Amniotic epithelial cell (primary cell): Measurements from ENCODE around the gene SCYL2.
A peak's percentile ranks its signal among the peaks of the same experiment; 100 is the strongest.
"Not testable (repeated sequence)": the region's sequence is repeated elsewhere in the genome, so short reads cannot be mapped to it uniquely, and the experiment has no call there.

Experiments
- DNase-seq: peaks from one replicate; pipeline ENCODE4 v3.0.0-alpha.2; 2010; ENCODE audit warnings: low read depth

The SCYL2 gene, protein sequence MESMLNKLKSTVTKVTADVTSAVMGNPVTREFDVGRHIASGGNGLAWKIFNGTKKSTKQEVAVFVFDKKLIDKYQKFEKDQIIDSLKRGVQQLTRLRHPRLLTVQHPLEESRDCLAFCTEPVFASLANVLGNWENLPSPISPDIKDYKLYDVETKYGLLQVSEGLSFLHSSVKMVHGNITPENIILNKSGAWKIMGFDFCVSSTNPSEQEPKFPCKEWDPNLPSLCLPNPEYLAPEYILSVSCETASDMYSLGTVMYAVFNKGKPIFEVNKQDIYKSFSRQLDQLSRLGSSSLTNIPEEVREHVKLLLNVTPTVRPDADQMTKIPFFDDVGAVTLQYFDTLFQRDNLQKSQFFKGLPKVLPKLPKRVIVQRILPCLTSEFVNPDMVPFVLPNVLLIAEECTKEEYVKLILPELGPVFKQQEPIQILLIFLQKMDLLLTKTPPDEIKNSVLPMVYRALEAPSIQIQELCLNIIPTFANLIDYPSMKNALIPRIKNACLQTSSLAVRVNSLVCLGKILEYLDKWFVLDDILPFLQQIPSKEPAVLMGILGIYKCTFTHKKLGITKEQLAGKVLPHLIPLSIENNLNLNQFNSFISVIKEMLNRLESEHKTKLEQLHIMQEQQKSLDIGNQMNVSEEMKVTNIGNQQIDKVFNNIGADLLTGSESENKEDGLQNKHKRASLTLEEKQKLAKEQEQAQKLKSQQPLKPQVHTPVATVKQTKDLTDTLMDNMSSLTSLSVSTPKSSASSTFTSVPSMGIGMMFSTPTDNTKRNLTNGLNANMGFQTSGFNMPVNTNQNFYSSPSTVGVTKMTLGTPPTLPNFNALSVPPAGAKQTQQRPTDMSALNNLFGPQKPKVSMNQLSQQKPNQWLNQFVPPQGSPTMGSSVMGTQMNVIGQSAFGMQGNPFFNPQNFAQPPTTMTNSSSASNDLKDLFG

DNA sequence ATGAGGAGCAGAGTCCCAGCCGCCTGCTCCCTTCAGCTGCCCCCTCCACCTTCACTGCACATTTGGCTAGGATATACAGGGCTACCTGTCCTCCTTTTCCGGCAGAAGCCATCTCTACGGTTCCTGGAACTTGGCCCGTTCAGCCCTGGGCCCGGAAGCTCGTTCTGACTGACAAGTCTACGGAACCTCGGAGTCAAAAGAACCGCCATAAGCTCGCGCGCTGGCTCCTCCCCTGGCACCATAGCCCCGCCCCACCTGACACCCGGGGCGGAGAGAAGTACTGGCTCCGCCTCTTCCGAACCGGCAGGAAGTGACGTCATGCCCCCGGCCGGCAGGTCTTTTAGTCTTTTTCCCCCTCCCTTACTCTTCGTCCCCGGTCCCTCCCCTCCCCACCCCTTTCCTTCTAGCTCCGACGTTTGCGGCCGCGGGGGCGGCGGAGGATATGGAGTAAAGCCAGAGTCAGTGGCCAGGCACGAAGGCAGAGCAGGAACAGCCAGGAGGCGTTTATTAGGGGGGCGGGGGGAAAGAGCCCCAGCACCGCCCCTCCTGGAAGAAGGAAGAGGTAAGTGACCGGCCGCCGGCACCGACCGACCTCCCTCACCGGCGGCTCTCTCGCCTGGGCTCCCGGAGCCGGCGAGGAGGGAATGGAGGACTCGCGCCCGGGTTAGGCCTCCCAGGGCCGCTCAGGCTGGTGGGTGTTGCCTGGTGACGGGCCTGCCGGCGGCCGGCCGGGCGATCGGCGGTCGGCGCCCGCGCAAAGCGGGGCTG is at the start of gene SCYL2, which contains the start of gene DEPDC4:
TSS of gene SCYL2 (plus strand) at position 343 of the 768 bp plus-strand sequence. CDS start 15,794 bp downstream, outside the sequence.
TSS of gene DEPDC4 (minus strand) at position 245 of the 768 bp plus-strand sequence. CDS start at position 242, 3 bp downstream.
- DNase-seq = peak; percentile 98

DNA sequence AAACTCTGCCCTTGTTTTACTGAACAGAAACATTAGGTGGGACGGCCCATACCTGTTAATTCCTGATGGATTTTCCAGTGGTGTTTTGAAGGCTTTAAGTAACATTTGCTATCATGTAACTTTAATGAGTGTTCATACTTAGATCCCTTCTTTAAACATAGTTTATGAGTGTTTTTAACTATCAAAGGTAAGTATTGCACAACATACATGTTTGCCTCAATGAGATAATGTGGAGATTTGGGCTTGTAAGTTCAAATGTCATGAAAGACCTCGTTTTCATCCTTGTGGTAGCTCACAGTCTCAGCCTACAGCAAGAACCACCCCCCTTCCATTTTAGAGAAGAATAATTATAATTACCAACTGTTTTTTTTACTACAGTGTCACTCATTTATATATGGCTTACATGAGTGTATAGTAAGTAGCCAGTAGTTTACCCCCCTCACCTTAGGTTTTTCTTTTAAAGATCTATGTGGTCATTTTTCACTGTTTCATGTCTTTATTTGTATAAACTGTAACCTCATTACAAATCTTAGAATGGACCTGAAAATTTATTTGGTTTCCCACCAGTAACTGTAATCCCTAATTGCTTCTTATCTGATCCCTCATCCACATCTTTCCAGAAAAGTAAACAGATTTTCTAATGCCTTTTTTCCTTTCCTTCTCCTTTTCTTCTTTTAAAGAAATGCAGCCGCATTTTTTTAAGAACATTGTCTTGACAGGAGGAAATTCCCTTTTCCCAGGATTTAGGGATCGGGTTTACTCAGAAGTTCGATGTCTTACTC is 47.5 kb upstream of the SCYL2 start:
- DNase-seq = no peak

DNA sequence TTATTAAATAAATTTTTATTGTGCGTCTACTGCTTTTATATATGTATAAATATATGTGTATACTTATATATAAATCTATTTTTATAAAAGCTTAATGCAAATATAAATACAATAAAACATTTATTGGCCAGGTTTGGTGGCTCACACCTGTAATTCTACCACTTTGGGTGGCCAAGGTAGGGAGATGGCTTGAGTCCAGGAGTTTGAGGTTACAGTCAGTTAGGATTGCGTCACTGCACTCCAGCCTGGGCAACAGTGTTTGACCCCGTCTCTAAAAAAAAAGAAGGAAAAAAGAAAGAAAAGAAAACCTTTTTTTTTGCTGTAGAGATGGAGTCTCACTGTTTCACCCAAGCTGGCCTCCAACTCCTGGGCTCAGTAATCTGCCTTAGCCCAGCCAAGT is 45.5 kb upstream of the SCYL2 start:
- no peak for DNase-seq

DNA sequence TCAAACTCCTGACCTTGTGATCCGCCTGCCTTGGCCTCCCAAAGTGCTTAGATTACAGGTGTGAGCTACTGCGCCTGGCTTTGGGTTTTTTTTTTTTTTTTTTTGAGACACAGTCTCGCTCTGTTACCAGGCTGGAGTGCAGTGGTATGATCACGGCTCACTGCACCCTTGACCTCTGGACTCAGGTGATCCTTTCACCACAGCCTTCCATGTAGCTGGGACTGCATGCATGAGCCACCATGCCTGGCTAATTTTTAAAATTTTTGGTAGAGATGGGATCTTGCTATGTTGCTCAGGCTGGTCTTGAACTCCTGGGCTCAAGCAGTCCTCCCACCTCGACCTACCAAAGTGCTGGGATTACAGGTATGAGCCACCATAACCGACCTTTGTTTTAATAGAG is 44.8 kb upstream of the SCYL2 start:
- DNase-seq = not testable (repeated sequence)

DNA sequence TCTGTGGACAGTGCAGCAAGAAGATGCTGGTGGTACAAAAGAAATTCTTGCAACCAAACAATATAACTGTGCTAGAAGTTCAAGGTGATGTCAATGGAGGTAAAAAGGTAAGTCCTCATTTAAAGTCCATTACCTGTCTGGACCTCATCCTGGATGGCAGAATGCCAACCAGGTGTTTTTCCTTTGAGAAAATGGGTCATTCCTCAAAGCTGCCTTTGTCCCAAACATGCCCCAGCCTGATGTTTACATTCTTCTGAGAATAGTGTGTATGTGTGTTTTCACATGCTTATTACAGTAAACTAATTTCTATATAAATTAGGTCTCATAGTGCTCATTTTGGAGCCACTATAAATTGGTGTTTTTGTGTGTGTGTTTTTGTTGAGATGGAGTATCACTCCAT is 41.5 kb upstream of the SCYL2 start:
- no peak for DNase-seq

DNA sequence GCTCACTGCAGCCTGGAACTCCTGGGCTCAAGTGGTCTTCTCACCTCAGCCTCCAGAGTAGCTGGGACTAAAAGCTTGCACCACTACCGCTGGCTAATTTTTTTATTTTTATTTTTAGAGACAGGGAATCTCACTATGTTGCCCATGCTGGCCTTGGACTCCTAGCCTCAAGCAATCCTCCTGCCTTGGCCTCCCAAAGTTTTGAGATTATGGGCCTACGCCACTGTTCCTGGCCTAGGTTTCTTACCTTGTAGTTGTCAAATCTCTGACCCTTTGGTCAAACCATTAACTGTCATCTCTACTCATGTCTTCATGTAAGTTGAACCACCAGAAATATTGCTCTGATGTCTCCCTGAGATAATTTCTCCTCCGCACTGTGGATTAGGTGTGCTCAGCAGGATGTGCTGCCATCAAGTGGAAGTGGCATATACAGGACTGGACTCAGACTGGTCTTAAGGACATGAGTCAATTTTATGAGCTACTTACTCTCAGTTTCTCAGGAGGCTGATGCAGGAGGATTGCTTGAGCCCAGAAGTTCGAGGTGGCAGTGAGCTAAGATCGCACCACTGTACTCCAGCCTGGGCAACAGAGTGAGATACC is 37.8 kb upstream of the SCYL2 start:
- peak; percentile 28 for DNase-seq

DNA sequence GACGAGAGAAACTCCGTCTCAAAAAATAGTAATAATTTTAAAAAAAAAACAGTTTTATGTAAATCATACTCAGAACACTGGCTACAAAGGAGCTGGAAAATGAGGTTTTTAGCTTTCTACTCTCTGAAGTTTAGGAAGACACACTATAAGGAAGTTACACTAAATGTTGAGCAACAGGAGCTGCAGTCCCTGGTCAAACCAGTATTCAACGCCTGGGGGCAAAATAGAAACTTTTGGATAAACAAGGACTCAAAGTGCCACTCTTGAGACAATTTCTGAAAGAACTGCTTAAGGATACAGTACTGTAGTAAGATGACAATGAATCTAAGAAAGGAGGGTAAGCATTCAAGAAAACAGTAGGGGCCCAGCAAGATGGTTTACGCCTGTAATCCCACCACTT is 37.1 kb upstream of the SCYL2 start:
- DNase-seq = no peak

DNA sequence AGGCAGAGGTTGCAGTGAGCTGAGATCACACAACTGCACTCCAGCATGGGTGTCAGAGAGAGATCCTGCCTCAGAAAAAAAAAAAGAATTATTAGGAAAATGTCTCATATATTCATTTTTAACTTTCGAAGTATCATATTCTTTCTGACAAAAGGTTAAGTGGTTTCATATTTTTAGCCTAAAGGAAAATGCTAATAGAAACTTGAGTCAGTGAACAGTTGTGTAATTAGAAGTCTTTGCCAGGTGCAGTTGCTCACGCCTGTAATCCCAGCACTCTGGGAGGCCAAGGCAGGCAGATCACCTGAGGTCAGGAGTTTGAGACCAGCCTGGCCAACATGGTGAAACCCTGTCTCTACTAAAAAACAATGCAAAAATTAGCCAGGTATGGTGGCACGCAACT is 35.1 kb upstream of the SCYL2 start:
- DNase-seq = not testable (repeated sequence)

DNA sequence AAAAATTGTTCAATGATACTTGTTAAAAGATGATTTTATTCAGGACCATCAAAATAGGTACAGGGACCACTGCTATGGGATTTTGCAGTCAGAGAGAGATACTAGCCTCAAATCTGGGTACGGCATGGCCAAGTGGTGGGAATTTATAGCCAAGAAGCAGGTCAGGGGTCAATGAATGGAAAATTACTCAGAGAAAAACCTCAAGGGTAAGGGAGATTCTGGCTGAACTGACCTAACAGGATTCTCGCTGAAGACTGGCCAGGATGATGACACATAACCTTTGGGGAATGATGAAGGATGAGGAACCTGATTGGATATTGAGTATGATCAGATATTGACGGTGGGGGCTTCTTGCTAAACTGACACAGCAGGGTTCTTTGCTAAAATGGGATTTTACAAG is 32.8 kb upstream of the SCYL2 start:
- peak; percentile 26 for DNase-seq

DNA sequence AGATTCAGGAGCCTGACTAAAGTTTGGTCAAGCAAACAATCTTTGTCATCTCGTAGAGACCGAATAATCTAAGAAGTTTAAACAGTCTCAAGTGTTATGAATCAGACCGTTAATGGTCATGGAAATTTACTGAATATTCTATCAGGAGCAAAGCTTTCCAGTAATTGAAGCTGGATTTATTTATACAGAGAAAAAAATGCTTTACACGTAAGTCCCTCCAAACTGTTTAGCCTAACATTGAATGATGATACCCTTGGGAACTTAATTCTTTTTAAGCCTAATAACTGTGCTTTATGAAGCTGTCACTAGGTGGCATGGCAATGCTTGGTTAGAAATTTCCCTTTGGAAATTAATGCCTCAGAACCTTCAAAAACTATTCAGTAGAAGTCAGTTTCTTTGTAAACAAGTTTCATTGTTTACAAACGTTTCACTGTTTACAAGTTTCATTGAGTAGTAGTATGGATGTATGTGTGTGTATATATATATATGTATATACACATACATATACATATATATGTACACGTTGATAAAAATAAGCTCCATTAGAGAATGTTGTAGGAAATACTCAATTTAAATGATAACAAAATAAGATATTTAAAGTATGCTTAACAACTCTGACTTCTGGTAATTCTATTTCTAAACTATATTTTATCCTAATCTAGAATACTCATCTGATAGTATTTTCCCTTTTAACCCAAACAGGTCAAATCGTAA is 32.2 kb upstream of the SCYL2 start:
- peak; percentile 45 for DNase-seq

DNA sequence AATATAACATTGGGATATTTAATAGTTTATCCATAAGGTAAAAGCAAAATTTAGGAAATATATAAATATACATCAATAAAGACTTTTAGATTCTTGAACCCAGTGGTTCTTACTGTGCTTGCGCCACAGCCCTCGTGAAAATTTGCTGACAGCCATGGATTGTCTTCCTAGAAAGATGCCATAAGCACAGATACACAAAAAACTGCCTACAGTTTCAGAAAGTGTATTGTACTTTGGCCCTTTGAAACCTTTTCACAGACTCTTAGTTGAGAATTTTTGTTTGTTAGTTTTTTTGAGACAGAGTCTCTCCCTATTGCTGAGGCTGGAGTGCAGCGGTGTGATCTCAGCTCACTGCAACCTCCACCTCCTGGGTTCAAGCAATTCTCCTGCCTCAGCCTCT is 28.2 kb upstream of the SCYL2 start:
- no peak for DNase-seq

DNA sequence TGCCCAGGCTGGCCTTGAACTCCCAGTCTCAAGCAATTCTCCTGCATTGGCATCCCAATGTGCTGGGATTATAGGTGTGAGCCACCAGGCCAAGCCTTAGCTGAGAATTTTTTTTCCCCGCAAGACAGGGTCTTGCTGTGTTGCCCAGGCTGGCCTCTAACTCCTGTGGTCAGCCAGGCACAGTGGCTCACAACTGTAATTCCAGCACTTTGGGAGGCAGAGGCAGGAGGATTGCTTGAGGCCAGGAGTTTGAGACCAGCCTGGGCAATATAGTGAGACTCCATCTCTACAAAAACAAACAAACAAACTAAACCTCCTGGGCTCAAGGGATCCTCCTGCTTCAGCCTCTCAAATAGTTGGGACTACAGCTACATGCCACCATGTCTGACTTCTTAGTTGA is 27.4 kb upstream of the SCYL2 start:
- DNase-seq = no peak

DNA sequence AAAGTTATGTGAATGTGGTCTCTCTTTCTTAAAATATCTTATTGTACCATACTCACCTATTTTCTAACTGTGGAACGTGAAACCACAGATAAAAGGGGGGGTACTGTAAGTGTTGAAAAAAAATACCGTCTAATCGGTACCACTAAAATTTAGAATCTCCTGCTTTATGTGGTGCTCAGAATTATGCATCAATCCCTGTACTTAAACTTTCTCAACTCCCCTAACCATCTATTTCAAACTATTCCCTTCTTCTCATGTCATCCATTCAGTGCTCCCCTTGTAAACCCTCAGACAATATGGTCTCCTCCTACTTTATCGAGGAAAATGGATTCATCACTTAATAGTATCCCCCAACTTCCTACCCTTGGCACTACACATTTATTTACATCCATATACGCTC is 23.8 kb upstream of the SCYL2 start:
- no peak for DNase-seq

DNA sequence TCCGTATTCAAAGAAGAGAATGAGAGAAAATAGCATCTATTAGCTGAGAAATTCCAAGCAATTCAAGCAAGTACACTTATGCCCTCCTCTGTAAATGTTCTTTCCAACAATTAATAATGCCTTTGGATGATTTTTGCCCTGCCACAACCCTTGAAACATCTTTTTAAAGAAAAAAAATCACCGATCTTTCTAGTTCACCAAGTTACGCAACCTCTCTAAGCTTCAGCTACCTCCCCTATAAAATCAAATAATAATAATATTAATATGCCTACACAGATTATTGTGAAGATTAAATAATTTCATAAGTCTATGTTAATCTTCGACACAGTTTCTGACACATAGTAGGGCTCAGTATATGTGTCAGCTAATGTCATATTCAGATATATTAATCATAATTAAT is 19.2 kb upstream of the SCYL2 start:
- no peak for DNase-seq

DNA sequence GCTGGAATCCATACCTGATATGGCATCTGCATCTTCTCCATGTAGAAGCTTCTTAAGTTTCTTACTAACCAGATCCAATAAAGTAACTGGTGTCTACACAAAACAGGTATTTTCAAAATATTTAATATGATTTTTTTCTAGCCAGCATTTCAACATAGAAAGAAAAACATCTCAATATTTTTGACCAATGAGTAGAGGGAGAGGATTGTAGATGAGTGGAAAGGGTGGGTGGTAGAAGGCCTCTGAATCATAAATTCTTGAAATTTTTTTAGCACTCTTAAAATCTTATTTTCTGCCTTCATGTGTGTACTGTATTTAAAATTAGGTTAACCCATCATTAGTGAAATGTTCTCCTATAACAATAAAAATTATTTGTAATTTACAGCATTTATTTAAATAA is 18.1 kb upstream of the SCYL2 start:
- peak; percentile 5 for DNase-seq

DNA sequence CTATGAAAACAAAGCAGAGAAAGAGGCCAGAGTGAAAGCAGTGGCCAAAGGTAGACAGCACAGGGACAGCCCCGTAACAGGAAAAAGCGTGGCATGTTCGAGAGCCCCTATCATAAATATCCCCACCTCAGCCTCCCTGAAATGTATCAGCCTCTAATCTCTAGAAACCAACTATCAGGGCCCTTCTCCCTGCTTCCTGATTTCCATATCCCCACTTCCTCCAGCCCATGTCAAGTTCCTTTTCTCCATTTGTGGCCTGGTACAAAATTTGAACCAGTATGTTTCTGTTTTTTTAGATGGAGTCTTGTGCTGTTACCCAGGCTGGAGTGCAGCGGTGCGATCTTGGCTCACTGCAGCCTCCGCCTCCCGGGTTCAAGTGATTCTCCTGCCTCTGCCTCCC is 17.0 kb upstream of the SCYL2 start:
- DNase-seq = no peak

DNA sequence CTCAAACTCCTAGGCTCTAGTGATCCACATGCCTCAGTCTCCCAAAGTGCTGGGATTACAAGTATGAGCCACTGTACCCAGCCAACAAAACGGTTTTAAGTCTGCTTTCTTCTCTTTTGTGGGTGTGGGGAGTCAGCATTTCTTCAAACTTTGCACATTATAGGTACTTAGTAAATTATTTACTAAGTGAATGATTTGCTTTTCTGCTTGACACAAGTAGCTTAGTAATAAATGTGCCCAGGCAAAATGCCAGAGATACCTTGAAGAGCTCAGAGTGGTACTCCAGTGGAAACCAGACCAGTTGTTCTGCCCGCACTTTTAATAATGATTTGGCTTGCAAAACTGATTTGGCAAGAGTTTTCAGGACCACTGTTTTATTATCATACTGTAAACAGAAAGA is 15.1 kb upstream of the SCYL2 start:
- DNase-seq = no peak

DNA sequence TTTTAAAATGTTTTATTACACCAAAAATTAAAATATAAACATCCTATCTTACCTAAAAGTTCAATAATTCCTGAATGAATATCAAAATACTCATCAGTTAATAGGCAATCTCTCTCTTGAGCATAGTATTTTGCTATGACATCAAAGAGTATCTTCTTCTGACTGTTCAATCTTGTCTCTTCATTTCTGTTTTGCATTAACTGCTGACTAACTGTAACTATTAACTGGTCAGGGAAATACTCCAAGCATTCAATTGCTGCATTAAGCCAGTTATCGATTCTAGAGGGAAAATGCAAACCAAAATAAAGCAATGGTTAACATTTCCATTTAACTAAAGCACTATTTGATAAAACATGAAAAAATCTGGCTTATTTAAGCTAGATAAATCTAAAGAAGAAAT is 13.5 kb upstream of the SCYL2 start:
- no peak for DNase-seq

DNA sequence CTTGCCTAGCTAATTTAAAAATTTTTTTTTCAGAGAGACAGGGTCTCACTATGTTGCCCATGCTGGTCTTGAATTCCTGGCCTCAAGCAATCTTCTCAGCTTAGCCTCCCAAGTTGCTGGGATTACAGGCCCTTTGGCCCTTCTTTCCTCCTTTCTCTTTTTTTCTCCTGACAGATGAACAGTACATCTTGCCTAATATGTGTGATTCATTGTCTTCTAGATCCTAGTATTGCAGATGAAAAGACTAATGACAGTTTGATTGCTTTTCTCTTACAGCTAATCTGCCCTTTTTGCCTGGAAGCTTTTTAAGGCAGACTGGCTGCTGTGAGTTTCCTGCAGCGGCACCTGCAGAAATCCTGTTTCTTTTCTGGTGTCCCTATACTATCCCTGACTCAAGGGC is 12.1 kb upstream of the SCYL2 start:
- peak; percentile 57 for DNase-seq

DNA sequence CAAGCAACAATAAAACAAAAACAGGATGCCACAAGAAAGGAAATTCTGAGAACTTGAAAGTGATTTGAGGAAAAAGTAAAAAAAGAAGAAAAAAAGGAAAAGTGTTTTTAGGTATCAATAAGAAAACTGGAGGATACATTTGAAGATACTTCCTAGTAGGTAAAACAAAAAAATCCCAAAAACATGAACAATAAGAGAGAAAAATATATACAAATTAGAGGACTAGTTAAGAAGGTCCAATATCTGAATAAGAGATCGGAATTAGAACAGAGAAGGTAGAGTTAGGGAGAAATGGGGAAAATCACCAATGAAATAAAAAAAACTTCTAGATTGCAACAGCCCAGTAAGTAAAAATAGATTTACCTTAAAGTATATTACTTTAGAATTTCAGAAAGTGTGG is 8.8 kb upstream of the SCYL2 start:
- no peak for DNase-seq
